ENCODE measurements around the gene SLC35B4. TPM values are rescaled to one million over a fixed set of nuclear protein-coding genes. Genes with fewer than 3 reads are reported as not detected.

The SLC35B4 gene
- 15.1 and 15.8 TPM in 2 replicates for total RNA-seq

GRCh38 chr7:134316539-134317344 lies at the start of gene SLC35B4:
Gene SLC35B4, minus strand, starts transcription at chr7:134316930. Its CDS starts 179 bp downstream, at chr7:134316751.
- DNase-seq (ENCODE audit: low read depth, low spot score) = peak; percentile 92

GRCh38 chr7:134366481-134366880 lies 49.8 kb upstream of the SLC35B4 start:
- no peak for DNase-seq (ENCODE audit: low read depth, low spot score)

- DNase-seq (ENCODE audit: low read depth, low spot score) = no peak
These were observed 48.8 kb upstream of the SLC35B4 start for GRCh38 chr7:134365341-134366054.

GRCh38 chr7:134364619-134365037 lies 47.9 kb upstream of the SLC35B4 start:
- DNase-seq (ENCODE audit: low read depth, low spot score) = no peak

GRCh38 chr7:134362587-134363483 lies 46.1 kb upstream of the SLC35B4 start:
- no peak for DNase-seq (ENCODE audit: low read depth, low spot score)

GRCh38 chr7:134359787-134360432 lies 43.2 kb upstream of the SLC35B4 start:
- DNase-seq (ENCODE audit: low read depth, low spot score) = no peak

- no peak for DNase-seq (ENCODE audit: low read depth, low spot score)
These were observed 40.8 kb upstream of the SLC35B4 start for GRCh38 chr7:134357486-134357885.

- DNase-seq (ENCODE audit: low read depth, low spot score) = no peak
These were observed 39.7 kb upstream of the SLC35B4 start for GRCh38 chr7:134356421-134356936.

- peak; percentile 5 for DNase-seq (ENCODE audit: low read depth, low spot score)
These were observed 39.2 kb upstream of the SLC35B4 start for GRCh38 chr7:134355927-134356326.

GRCh38 chr7:134355004-134355525 lies 38.3 kb upstream of the SLC35B4 start:
- no peak for DNase-seq (ENCODE audit: low read depth, low spot score)

- no peak for DNase-seq (ENCODE audit: low read depth, low spot score)
These were observed 36.7 kb upstream of the SLC35B4 start for GRCh38 chr7:134353411-134353810.

GRCh38 chr7:134351424-134351823 lies 34.7 kb upstream of the SLC35B4 start:
- no peak for DNase-seq (ENCODE audit: low read depth, low spot score)

- no peak for DNase-seq (ENCODE audit: low read depth, low spot score)
These were observed 34.0 kb upstream of the SLC35B4 start for GRCh38 chr7:134350709-134351108.

- no peak for DNase-seq (ENCODE audit: low read depth, low spot score)
These were observed 30.8 kb upstream of the SLC35B4 start for GRCh38 chr7:134347567-134347966.

- DNase-seq (ENCODE audit: low read depth, low spot score) = no peak
These were observed 27.1 kb upstream of the SLC35B4 start for GRCh38 chr7:134343796-134344195.

GRCh38 chr7:134343136-134343535 lies 26.4 kb upstream of the SLC35B4 start:
- no peak for DNase-seq (ENCODE audit: low read depth, low spot score)

- no peak for DNase-seq (ENCODE audit: low read depth, low spot score)
These were observed 22.7 kb upstream of the SLC35B4 start for GRCh38 chr7:134339475-134339874.

GRCh38 chr7:134337980-134338379 lies 21.2 kb upstream of the SLC35B4 start:
- DNase-seq (ENCODE audit: low read depth, low spot score) = no peak

- DNase-seq (ENCODE audit: low read depth, low spot score) = no peak
These were observed 17.7 kb upstream of the SLC35B4 start for GRCh38 chr7:134334408-134334807.

- no peak for DNase-seq (ENCODE audit: low read depth, low spot score)
These were observed 17.2 kb upstream of the SLC35B4 start for GRCh38 chr7:134333943-134334342.

- no peak for DNase-seq (ENCODE audit: low read depth, low spot score)
These were observed 16.2 kb upstream of the SLC35B4 start for GRCh38 chr7:134332892-134333291.

Measured in pulmonary artery endothelial cell (primary cell).